GM23248 (cell line): Measurements from ENCODE around the gene GAMT.

Source experiments
- EZH2 ChIP-seq: fragments of 200-600 bp; sonication (generic); IDR thresholded peaks from 2 replicates; pipeline ENCODE4 v1.6.1; 2018; ENCODE audit warnings: antibody characterized with exemption, mild to moderate bottlenecking; ENCODE audit not compliant: insufficient read depth, poor library complexity, severe bottlenecking
- EZH2phosphoT487 ChIP-seq: fragments of 200-600 bp; sonication (generic); IDR thresholded peaks from 2 replicates; pipeline ENCODE4 v1.6.1; 2018; ENCODE audit warnings: antibody characterized with exemption, moderate library complexity, mild to moderate bottlenecking, low read depth; ENCODE audit not compliant: insufficient read depth

DNA sequence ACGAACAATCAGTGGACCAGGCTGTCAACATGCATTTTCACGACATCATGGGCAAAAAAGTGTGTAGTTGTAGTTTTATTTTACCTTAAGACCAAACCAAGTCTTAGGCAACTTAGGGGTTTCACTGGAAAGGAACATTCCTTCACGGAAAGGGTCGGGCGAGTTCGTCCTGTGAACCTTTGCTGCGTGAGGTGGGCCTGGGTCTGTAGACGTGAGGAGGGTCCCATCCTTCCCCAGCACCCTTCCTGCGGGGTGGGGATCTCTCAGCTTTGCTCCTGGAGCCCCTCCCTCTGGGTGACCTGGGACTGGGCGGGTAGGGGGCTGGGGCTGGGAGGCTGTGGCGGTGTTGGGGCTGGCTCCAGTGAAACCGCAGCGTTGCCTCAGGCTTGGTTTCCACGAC lies 24.6 kb upstream of the GAMT start:
- TF ChIP-seq EZH2 (no peak), EZH2phosphoT487 (no peak)
